Upper lobe of left lung (tissue), 6 donors: Measurements from ENCODE around the gene ADPGK. TPM values are rescaled to one million over a fixed set of nuclear protein-coding genes. Genes with fewer than 3 reads are reported as not detected.
A peak's percentile ranks its signal among the peaks of the same experiment; 100 is the strongest.

Source experiments
- ATAC-seq, 2 donors: fragments of 200-7000 bp; cut with Tn5 transposase; one replicate each; pipeline ENCODE4 v1.9.1; 2022; ENCODE audit warnings: mild to moderate bottlenecking in 2 of 2, moderate library complexity in 2 of 2; ENCODE audit not compliant: low FRiP score in 2 of 2
- DNase-seq, 2 donors: peaks; one replicate each; pipeline ENCODE4 v3.0.0-alpha.2; 2019 to 2020
- H3K27ac ChIP-seq, 4 donors: fragments of 200-600 bp; sonication (generic); one replicate each; pipeline ENCODE4 v1.5.1; 2016 to 2019
- H3K27me3 ChIP-seq, 4 donors: fragments of 200-600 bp; sonication (generic); one replicate each; pipeline ENCODE4 v1.5.1; 2017 to 2019
- H3K36me3 ChIP-seq, 4 donors: fragments of 200-600 bp; sonication (generic); one replicate each; pipeline ENCODE4 v1.5.1; 2016 to 2019
- H3K4me1 ChIP-seq, 4 donors: fragments of 200-600 bp; sonication (generic); one replicate each; pipeline ENCODE4 v1.5.1; 2018 to 2019
- H3K4me3 ChIP-seq, 4 donors: fragments of 200-600 bp; sonication (generic); one replicate each; pipeline ENCODE4 v1.5.1; 2017 to 2019; ENCODE audit warnings: mild to moderate bottlenecking in 2 of 4, moderate library complexity in 1 of 4
- H3K9me3 ChIP-seq, 4 donors: fragments of 200-600 bp; sonication (generic); one replicate each; pipeline ENCODE4 v1.5.1; 2018 to 2019
- EP300 ChIP-seq, 4 donors: sonication (generic); formaldehyde crosslinking; IDR thresholded peaks; one replicate each; pipeline ENCODE4 v1.5.1; 2017; ENCODE audit warnings: antibody characterized with exemption in 4 of 4, control low read depth in 2 of 4
- POLR2A ChIP-seq, 4 donors: fragments of 450-650 bp; IDR thresholded peaks; one replicate each; pipeline ENCODE4 v1.5.1; 2016 to 2017; ENCODE audit warnings: antibody characterized with exemption in 4 of 4, mild to moderate bottlenecking in 2 of 4
- POLR2AphosphoS5 ChIP-seq, 2 donors: sonication (generic); formaldehyde crosslinking; IDR thresholded peaks; one replicate each; pipeline ENCODE4 v1.5.1; 2017; ENCODE audit warnings: antibody characterized with exemption in 2 of 2
- WGBS, 2 donors: methylation state at CpG; one replicate each; pipeline ENCODE4 v1.1.5; 2017 to 2018; 5-methylcytosine and 5-hydroxymethylcytosine counted together
- total RNA-seq, 6 donors: library from RNA; depleted of rRNA in 4 of 6; stranded (reverse); fragments of >200 nt in 4 of 6; gene quantifications; one replicate each; pipeline versions ENCODE4 v1.1.0 to v1.2.1, GENCODE V29; 2016 to 2021
- TF ChIP-seq, protein P1 (sequence below), 6 experiments: fragments of 450-650 bp in 4 of 6; fragments of 200-600 bp in 2 of 6; sonication (generic) in 2 of 6; IDR thresholded peaks; one replicate each; pipeline ENCODE4 v1.5.1; 2016 to 2019; ENCODE audit warnings: antibody characterized with exemption in 6 of 6
- donor health status: DM: no; HTN: no; CAD: no; lungs with moderate emphysema.
- donor health status: DM: no; HTN: yes; CAD: no; lungs with severe emphysema.

ADPGK gene
- total RNA-seq, 6 donors from 2014 or later, result 71.5 to 211 (median 98.1) TPM

DNA sequence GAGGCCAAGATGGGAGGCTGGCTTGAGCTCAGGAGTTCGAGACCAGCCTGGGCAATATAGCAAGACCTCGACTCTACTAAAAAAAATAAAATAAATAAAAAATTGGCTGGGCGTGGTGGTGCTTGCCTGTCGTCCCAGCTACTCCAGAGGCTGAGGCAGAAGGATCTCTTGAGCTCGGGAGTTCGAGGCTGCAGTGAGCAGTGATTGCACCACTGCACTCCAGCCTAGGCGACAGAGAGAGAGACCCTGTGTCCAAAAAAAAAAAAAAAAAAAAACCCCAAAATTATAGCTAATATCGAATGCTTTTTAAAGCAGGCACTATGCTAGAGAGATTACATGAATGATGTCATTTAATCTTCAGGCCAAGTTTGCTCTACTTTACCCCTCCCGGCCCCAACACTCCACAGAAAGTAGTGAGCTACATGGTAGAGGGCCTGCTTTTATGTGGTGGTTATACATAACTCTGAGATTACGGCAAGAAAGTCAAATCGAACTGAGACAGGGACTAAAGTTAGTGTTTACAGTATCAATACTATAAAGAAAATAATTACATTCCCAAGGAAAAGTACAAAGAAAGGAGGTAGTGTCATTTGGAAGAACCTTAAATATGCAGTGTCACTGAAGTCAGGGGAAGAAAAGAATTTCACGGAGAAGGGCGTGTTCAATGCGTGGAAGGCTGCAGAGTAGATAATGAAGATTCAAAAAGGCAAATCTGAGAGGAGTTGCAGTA is 1.1 kb downstream of the ADPGK start:
- Histone ChIP-seq H3K4me1 (peaks cover 24 to 37% (median 29%) of the 10 kb centered on the region in 4 donors), H3K36me3 (peaks cover 0 to 20% (median 2%) of the 10 kb centered on the region in 4 donors), H3K27me3 (no peaks in the 10 kb centered on the region), H3K9me3 (no peaks in the 10 kb centered on the region), H3K27ac (peak overlapping the region; percentile 93 to 98 (median 96)), H3K4me3 (peak overlapping the region; percentile 84 to 100 (median 90))
- TF ChIP-seq, protein P1, sequence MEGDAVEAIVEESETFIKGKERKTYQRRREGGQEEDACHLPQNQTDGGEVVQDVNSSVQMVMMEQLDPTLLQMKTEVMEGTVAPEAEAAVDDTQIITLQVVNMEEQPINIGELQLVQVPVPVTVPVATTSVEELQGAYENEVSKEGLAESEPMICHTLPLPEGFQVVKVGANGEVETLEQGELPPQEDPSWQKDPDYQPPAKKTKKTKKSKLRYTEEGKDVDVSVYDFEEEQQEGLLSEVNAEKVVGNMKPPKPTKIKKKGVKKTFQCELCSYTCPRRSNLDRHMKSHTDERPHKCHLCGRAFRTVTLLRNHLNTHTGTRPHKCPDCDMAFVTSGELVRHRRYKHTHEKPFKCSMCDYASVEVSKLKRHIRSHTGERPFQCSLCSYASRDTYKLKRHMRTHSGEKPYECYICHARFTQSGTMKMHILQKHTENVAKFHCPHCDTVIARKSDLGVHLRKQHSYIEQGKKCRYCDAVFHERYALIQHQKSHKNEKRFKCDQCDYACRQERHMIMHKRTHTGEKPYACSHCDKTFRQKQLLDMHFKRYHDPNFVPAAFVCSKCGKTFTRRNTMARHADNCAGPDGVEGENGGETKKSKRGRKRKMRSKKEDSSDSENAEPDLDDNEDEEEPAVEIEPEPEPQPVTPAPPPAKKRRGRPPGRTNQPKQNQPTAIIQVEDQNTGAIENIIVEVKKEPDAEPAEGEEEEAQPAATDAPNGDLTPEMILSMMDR (IDR thresholded peaks at IDR 0.05), result no peak
- no peak for TF ChIP-seq EP300 (IDR thresholded peaks at IDR 0.05)
- TF ChIP-seq POLR2A (IDR thresholded peaks at IDR 0.05), result no peak
- no peak for TF ChIP-seq POLR2AphosphoS5 (IDR thresholded peaks at IDR 0.05)
- ATAC-seq, result no peak
- no peak for DNase-seq
- WGBS, 2 donors, result 34 to 39% methylated on average over 14 of the region's 14 CpGs

GRCh38 chr15:72781631-72782030 is 1.9 kb downstream of the ADPGK start:
- no peak for ATAC-seq
- Histone ChIP-seq H3K27ac (peak overlapping the region in 1 of 4 donors; percentile 98), H3K9me3 (no peaks in the 10 kb centered on the region), H3K36me3 (peaks cover 0 to 20% (median 2%) of the 10 kb centered on the region in 4 donors), H3K4me3 (peak overlapping the region in 2 of 4 donors; percentile 84 to 95), H3K4me1 (peaks cover 24 to 37% (median 29%) of the 10 kb centered on the region in 4 donors), H3K27me3 (no peaks in the 10 kb centered on the region)
- TF ChIP-seq, protein P1 (IDR thresholded peaks at IDR 0.05), result no peak
- TF ChIP-seq EP300 (IDR thresholded peaks at IDR 0.05) (no peak), POLR2AphosphoS5 (IDR thresholded peaks at IDR 0.05) (no peak), POLR2A (IDR thresholded peaks at IDR 0.05) (peak in 1 of 4 donors; percentile 37)
- no peak for DNase-seq
- WGBS, 2 donors, result 67 to 74% methylated on average over 6 of the region's 6 CpGs

DNA sequence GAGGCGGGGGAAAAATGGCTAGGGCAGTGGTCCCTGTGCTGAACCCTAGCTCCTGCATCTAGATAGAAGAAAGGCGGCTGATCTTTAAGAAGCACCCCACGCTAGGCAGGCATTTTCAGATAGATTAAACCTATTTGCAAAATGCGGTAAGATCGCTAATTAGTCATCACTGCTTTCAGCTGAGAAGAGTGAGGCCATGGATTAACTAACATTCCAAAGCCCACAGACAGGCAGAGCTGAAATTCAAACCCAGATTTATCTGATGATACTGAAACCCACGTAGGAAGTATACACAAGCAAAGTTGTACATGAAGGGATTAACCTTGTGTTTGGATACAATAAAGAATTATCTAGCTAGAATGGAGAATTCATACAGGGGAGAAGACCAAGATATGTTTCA is 4.8 kb downstream of the ADPGK start:
- Histone ChIP-seq H3K27me3 (no peaks in the 10 kb centered on the region), H3K4me3 (no peak overlapping the region), H3K36me3 (peaks cover 4 to 33% (median 13%) of the 10 kb centered on the region in 4 donors), H3K9me3 (no peaks in the 10 kb centered on the region), H3K4me1 (peaks cover 20 to 35% (median 24%) of the 10 kb centered on the region in 4 donors), H3K27ac (no peak overlapping the region)
- 79 to 88% methylated on average over 6 of the region's 6 CpGs for WGBS, 2 donors
- TF ChIP-seq POLR2A (IDR thresholded peaks at IDR 0.05), result no peak
- TF ChIP-seq EP300 (IDR thresholded peaks at IDR 0.05), result no peak
- no peak for TF ChIP-seq POLR2AphosphoS5 (IDR thresholded peaks at IDR 0.05)
- TF ChIP-seq, protein P1 (IDR thresholded peaks at IDR 0.05), result no peak
- ATAC-seq, result no peak
- DNase-seq, result no peak

- no peak overlapping the region for H3K27ac ChIP-seq
- H3K4me1 ChIP-seq, result peaks cover 0 to 7% (median 4%) of the 10 kb centered on the region in 4 donors
- WGBS, 2 donors, result 69 to 80% methylated on average over 2 of the region's 2 CpGs
- no peak for DNase-seq
- ATAC-seq, result no peak
- no peak for TF ChIP-seq POLR2A (IDR thresholded peaks at IDR 0.05)
- TF ChIP-seq EP300 (IDR thresholded peaks at IDR 0.05), result no peak
- TF ChIP-seq, protein P1 (IDR thresholded peaks at IDR 0.05), result no peak
- TF ChIP-seq POLR2AphosphoS5 (IDR thresholded peaks at IDR 0.05), result no peak
- H3K36me3 ChIP-seq, result peaks cover 4 to 64% (median 36%) of the 10 kb centered on the region in 4 donors
- H3K27me3 ChIP-seq, result no peaks in the 10 kb centered on the region
- no peaks in the 10 kb centered on the region for H3K9me3 ChIP-seq
- no peak overlapping the region for H3K4me3 ChIP-seq
Measured at GRCh38 chr15:72774696-72775383, 8.7 kb downstream of the ADPGK start.
